Measurements from ENCODE around the gene RXFP2. TPM values are rescaled to one million over a fixed set of nuclear protein-coding genes. Genes with fewer than 3 reads are reported as not detected.

RXFP2 gene
- total and polyA plus RNA-seq, 2 donors from 2014 or later = 0.09 TPM; not detected in 1

DNA sequence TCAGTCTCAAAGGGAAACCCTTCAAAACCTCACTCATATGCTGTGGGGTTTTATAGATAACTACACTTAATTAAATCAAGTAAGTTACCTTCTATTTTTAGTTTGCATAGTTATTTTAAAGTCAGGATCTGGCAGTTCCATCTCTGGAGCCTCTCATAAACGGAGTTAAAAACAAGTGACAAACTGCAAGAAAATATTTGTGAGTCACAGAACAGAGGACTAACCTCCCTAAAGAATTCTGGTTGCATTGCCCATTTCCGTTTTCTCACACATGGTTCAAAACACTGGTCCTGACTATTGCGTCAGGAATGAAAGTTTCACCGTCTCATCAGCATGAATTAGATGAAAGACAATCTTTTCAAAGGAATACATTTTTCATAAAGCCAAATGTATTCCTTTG lies 10.6 kb downstream of the RXFP2 start:
- DNase-seq = no peak
- no peaks in the 10 kb centered on the region for H3K27me3 ChIP-seq (ENCODE audit: control insufficient read depth, insufficient read depth, low read length)
- no peak for FAIRE-seq
- no peak for TF ChIP-seq CTCF (IDR thresholded peaks at IDR 0.05; ENCODE audit: borderline replicate concordance, extremely low read depth, insufficient read depth)
- H3K9me3 ChIP-seq (ENCODE audit: control insufficient read depth in 2 of 3, insufficient read depth in 1 of 3, low read length in 3 of 3) = no peaks in the 10 kb centered on the region
- no peak overlapping the region for H3K4me3 ChIP-seq (ENCODE audit: low read length in 3 of 3)
- no peaks in the 10 kb centered on the region for H3K36me3 ChIP-seq (ENCODE audit: control insufficient read depth in 2 of 3, insufficient read depth in 3 of 3, low read length in 3 of 3)
- H3K4me1 ChIP-seq (ENCODE audit: control insufficient read depth in 2 of 3, insufficient read depth in 2 of 3, low read depth in 1 of 3, low read length in 3 of 3) = no peaks in the 10 kb centered on the region
- intact Hi-C loops (cut with DNase I) = no loop called here
- no peak overlapping the region for H3K9ac ChIP-seq (ENCODE audit: low read length in 3 of 3)
- no peak overlapping the region for H3K27ac ChIP-seq (ENCODE audit: low read depth in 2 of 2, low read length in 2 of 2)

DNA sequence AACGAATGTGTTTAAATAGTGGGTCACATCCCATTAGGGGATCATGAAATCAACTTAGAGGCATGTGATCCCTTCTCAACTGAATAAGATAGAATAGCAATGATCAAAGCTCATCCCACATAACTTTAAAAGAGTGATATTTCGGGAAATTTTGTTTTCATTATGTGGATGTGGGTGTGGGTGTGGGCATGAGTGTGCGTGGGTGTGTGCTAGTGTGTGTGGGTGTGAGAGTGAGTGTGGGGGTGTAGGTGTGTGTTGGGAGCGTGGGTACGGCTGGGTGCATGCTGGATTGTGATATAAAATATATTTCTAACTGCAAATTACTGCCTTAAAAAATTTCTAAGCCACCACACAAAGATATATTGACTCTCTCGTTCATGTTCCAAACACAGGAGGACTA lies 15.9 kb downstream of the RXFP2 start:
- intact Hi-C loops (cut with DNase I) = no loop called here
- no peak overlapping the region for H3K27ac ChIP-seq (ENCODE audit: low read depth in 2 of 2, low read length in 2 of 2)
- no peak overlapping the region for H3K4me3 ChIP-seq (ENCODE audit: low read length in 3 of 3)
- TF ChIP-seq CTCF (IDR thresholded peaks at IDR 0.05; ENCODE audit: borderline replicate concordance, extremely low read depth, insufficient read depth) = no peak
- H3K4me1 ChIP-seq (ENCODE audit: control insufficient read depth in 2 of 3, insufficient read depth in 2 of 3, low read depth in 1 of 3, low read length in 3 of 3) = no peaks in the 10 kb centered on the region
- no peaks in the 10 kb centered on the region for H3K9me3 ChIP-seq (ENCODE audit: control insufficient read depth in 2 of 3, insufficient read depth in 1 of 3, low read length in 3 of 3)
- DNase-seq (no peak), FAIRE-seq (no peak)
- no peaks in the 10 kb centered on the region for H3K27me3 ChIP-seq (ENCODE audit: control insufficient read depth, insufficient read depth, low read length)
- no peaks in the 10 kb centered on the region for H3K36me3 ChIP-seq (ENCODE audit: control insufficient read depth in 2 of 3, insufficient read depth in 3 of 3, low read length in 3 of 3)
- H3K9ac ChIP-seq (ENCODE audit: low read length in 3 of 3) = no peak overlapping the region

DNA sequence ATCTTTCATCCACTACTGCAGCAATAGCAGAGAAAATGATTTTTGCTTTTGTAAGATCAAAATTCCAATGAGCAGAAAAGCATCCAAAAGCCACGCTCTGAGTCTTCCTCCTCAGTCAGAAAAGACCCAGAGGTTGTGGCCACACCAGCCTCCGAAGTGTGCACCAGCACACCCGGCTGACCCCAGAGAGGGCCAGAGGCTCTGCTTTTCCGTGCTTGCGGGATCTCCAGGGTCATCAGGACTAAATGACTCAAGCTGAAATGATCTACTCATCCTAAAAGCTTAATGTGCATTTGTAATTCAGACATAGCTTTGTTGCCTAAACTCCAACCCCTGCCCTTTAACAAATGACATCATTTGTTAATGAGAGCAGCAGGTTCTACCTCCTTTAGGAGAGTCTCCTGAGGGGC lies 16.5 kb downstream of the RXFP2 start:
- Histone ChIP-seq H3K9me3 (ENCODE audit: control insufficient read depth in 2 of 3, insufficient read depth in 1 of 3, low read length in 3 of 3) (no peaks in the 10 kb centered on the region), H3K27ac (ENCODE audit: low read depth in 2 of 2, low read length in 2 of 2) (no peak overlapping the region), H3K4me1 (ENCODE audit: control insufficient read depth in 2 of 3, insufficient read depth in 2 of 3, low read depth in 1 of 3, low read length in 3 of 3) (no peaks in the 10 kb centered on the region), H3K4me3 (ENCODE audit: low read length in 3 of 3) (no peak overlapping the region), H3K9ac (ENCODE audit: low read length in 3 of 3) (no peak overlapping the region), H3K27me3 (ENCODE audit: control insufficient read depth, insufficient read depth, low read length) (no peaks in the 10 kb centered on the region), H3K36me3 (ENCODE audit: control insufficient read depth in 2 of 3, insufficient read depth in 3 of 3, low read length in 3 of 3) (no peaks in the 10 kb centered on the region)
- intact Hi-C loops (cut with DNase I) = no loop called here
- no peak for TF ChIP-seq CTCF (IDR thresholded peaks at IDR 0.05; ENCODE audit: borderline replicate concordance, extremely low read depth, insufficient read depth)
- FAIRE-seq (no peak), DNase-seq (no peak)

DNA sequence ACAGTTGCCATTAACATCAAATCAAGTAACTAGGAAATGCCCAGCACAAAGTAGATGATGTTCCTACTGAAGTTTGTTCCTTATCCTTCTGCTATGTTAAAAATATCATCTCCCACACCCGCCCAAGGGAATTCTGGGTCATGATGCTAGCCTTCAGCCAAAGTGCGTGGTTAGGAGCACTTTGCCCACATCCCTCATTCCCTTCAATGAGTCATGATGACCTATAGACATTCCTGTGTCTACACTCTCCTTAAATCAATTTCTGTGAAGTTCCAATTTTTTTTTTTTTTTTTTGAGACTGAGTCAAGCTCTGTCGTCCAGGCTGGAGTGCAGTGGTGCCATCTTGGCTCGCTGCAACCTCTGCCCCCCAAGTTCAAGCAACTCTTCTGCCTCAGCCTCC lies 17.0 kb downstream of the RXFP2 start:
- Histone ChIP-seq H3K4me1 (ENCODE audit: control insufficient read depth in 2 of 3, insufficient read depth in 2 of 3, low read depth in 1 of 3, low read length in 3 of 3) (no peaks in the 10 kb centered on the region), H3K27me3 (ENCODE audit: control insufficient read depth, insufficient read depth, low read length) (no peaks in the 10 kb centered on the region), H3K27ac (ENCODE audit: low read depth in 2 of 2, low read length in 2 of 2) (no peak overlapping the region), H3K9ac (ENCODE audit: low read length in 3 of 3) (no peak overlapping the region), H3K9me3 (ENCODE audit: control insufficient read depth in 2 of 3, insufficient read depth in 1 of 3, low read length in 3 of 3) (no peaks in the 10 kb centered on the region), H3K4me3 (ENCODE audit: low read length in 3 of 3) (no peak overlapping the region), H3K36me3 (ENCODE audit: control insufficient read depth in 2 of 3, insufficient read depth in 3 of 3, low read length in 3 of 3) (no peaks in the 10 kb centered on the region)
- FAIRE-seq (no peak), DNase-seq (no peak)
- TF ChIP-seq CTCF (IDR thresholded peaks at IDR 0.05; ENCODE audit: borderline replicate concordance, extremely low read depth, insufficient read depth) = no peak
- intact Hi-C loops (cut with DNase I) = no loop called here

Data from kidney (tissue), 14 donors.